ENCODE data around the gene GPHA2.

GPHA2 gene

GRCh38 chr11:64911689-64912088, 24.0 kb downstream of the GPHA2 start:
- no peak overlapping the region for H3K4me3 ChIP-seq (ENCODE audit: low read depth, low read length)

- H3K4me3 ChIP-seq (ENCODE audit: low read depth, low read length), result no peak overlapping the region
Measured at GRCh38 chr11:64911142-64911541, 24.6 kb downstream of the GPHA2 start.

- no peak overlapping the region for H3K4me3 ChIP-seq (ENCODE audit: low read depth, low read length)
Measured at GRCh38 chr11:64910451-64911093, 25.1 kb downstream of the GPHA2 start.

- H3K4me3 ChIP-seq (ENCODE audit: low read depth, low read length), result no peak overlapping the region
Measured at GRCh38 chr11:64909653-64910343, 25.9 kb downstream of the GPHA2 start.

- no peak overlapping the region for H3K4me3 ChIP-seq (ENCODE audit: low read depth, low read length)
Measured at GRCh38 chr11:64908766-64909165, 26.9 kb downstream of the GPHA2 start.

GRCh38 chr11:64906314-64906635, 29.4 kb downstream of the GPHA2 start:
- H3K4me3 ChIP-seq (ENCODE audit: low read depth, low read length), result no peak overlapping the region

GRCh38 chr11:64905516-64906313, 30.0 kb downstream of the GPHA2 start:
- H3K4me3 ChIP-seq (ENCODE audit: low read depth, low read length), result no peak overlapping the region

- H3K4me3 ChIP-seq (ENCODE audit: low read depth, low read length), result no peak overlapping the region
Measured at GRCh38 chr11:64903291-64903833, 32.3 kb downstream of the GPHA2 start.

GRCh38 chr11:64902102-64902900, 33.4 kb downstream of the GPHA2 start:
- H3K4me3 ChIP-seq (ENCODE audit: low read depth, low read length), result no peak overlapping the region

- no peak overlapping the region for H3K4me3 ChIP-seq (ENCODE audit: low read depth, low read length)
Measured at GRCh38 chr11:64900774-64901173, 34.9 kb downstream of the GPHA2 start.

GRCh38 chr11:64900263-64900678, 35.4 kb downstream of the GPHA2 start:
- H3K4me3 ChIP-seq (ENCODE audit: low read depth, low read length), result no peak overlapping the region

GRCh38 chr11:64898541-64898940, 37.2 kb downstream of the GPHA2 start:
- H3K4me3 ChIP-seq (ENCODE audit: low read depth, low read length), result no peak overlapping the region

- no peak overlapping the region for H3K4me3 ChIP-seq (ENCODE audit: low read depth, low read length)
Measured at GRCh38 chr11:64898076-64898445, 37.6 kb downstream of the GPHA2 start.

GRCh38 chr11:64897381-64898075, 38.2 kb downstream of the GPHA2 start:
- no peak overlapping the region for H3K4me3 ChIP-seq (ENCODE audit: low read depth, low read length)

- no peak overlapping the region for H3K4me3 ChIP-seq (ENCODE audit: low read depth, low read length)
Measured at GRCh38 chr11:64896448-64897022, 39.2 kb downstream of the GPHA2 start.

GRCh38 chr11:64894812-64895452, 40.8 kb downstream of the GPHA2 start:
- H3K4me3 ChIP-seq (ENCODE audit: low read depth, low read length), result no peak overlapping the region

GRCh38 chr11:64894070-64894811, 41.5 kb downstream of the GPHA2 start:
- H3K4me3 ChIP-seq (ENCODE audit: low read depth, low read length), result no peak overlapping the region

GRCh38 chr11:64893194-64894069, 42.3 kb downstream of the GPHA2 start:
- H3K4me3 ChIP-seq (ENCODE audit: low read depth, low read length), result no peak overlapping the region

Data from iPS-11a (cell line).